HUES48 (cell line): ENCODE measurements around the gene FHL1.

ENCODE experiments used
- H3K27ac ChIP-seq: one replicate; pipeline ENCODE4 v1.7.0; 2013; ENCODE audit warnings: low read depth, low read length, inconsistent platforms
- H3K27me3 ChIP-seq: 2 replicates; pipeline ENCODE4 v1.6.1; 2013; ENCODE audit warnings: mild to moderate bottlenecking, low read length; ENCODE audit not compliant: control insufficient read depth, insufficient read depth
- H3K36me3 ChIP-seq: 2 replicates; pipeline ENCODE4 v1.6.1; 2013; ENCODE audit warnings: low read length; ENCODE audit not compliant: control insufficient read depth, insufficient read depth
- H3K4me1 ChIP-seq: 2 replicates; pipeline ENCODE4 v1.6.1; 2013; ENCODE audit warnings: mild to moderate bottlenecking, low read length; ENCODE audit not compliant: control insufficient read depth, insufficient read depth
- H3K4me3 ChIP-seq: 2 replicates; pipeline ENCODE4 v1.5.1; 2013; ENCODE audit warnings: mild to moderate bottlenecking, low read depth, low read length
- H3K9ac ChIP-seq: 2 replicates; pipeline ENCODE4 v1.6.1; 2013; ENCODE audit warnings: mild to moderate bottlenecking, low read depth, low read length, moderate library complexity
- H3K9me3 ChIP-seq: 2 replicates; pipeline ENCODE4 v1.6.1; 2013; ENCODE audit warnings: low read length; ENCODE audit not compliant: control insufficient read depth, insufficient read depth

FHL1 gene

DNA sequence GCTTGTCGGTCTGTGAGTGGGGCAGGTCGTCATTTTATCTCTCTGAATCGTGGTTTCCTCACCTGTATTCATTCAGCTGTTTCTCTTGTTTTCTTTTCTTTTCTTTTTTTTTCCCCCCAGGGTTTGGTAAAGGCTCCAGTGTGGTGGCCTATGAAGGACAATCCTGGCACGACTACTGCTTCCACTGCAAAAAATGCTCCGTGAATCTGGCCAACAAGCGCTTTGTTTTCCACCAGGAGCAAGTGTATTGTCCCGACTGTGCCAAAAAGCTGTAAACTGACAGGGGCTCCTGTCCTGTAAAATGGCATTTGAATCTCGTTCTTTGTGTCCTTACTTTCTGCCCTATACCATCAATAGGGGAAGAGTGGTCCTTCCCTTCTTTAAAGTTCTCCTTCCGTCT is 62.4 kb downstream of the FHL1 start:
- H3K27ac ChIP-seq = no peak overlapping the region
- no peak overlapping the region for H3K9ac ChIP-seq
- peaks cover 24% of the 10 kb centered on the region for H3K4me1 ChIP-seq
- H3K36me3 ChIP-seq = peaks cover 56% of the 10 kb centered on the region
- no peak overlapping the region for H3K4me3 ChIP-seq
- H3K9me3 ChIP-seq = no peaks in the 10 kb centered on the region
- H3K27me3 ChIP-seq = no peaks in the 10 kb centered on the region

DNA sequence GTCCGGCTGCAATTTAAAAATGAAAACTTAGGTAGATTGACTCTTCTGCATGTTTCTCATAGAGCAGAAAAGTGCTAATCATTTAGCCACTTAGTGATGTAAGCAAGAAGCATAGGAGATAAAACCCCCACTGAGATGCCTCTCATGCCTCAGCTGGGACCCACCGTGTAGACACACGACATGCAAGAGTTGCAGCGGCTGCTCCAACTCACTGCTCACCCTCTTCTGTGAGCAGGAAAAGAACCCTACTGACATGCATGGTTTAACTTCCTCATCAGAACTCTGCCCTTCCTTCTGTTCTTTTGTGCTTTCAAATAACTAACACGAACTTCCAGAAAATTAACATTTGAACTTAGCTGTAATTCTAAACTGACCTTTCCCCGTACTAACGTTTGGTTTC is 62.9 kb downstream of the FHL1 start:
- Histone ChIP-seq H3K9ac (no peak overlapping the region), H3K4me1 (peaks cover 21% of the 10 kb centered on the region; the same call in 1 of the 2 replicates), H3K4me3 (no peak overlapping the region), H3K9me3 (no peaks in the 10 kb centered on the region), H3K27me3 (no peaks in the 10 kb centered on the region), H3K36me3 (peaks cover 60% of the 10 kb centered on the region), H3K27ac (no peak overlapping the region)

DNA sequence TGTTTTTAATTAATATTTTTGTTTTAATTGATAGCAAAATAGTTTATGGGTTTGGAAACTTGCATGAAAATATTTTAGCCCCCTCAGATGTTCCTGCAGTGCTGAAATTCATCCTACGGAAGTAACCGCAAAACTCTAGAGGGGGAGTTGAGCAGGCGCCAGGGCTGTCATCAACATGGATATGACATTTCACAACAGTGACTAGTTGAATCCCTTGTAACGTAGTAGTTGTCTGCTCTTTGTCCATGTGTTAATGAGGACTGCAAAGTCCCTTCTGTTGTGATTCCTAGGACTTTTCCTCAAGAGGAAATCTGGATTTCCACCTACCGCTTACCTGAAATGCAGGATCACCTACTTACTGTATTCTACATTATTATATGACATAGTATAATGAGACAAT is 63.5 kb downstream of the FHL1 start:
- Histone ChIP-seq H3K9me3 (no peaks in the 10 kb centered on the region), H3K4me3 (no peak overlapping the region), H3K4me1 (peaks cover 20% of the 10 kb centered on the region; the same call in 1 of the 2 replicates), H3K36me3 (peaks cover 63% of the 10 kb centered on the region), H3K9ac (no peak overlapping the region), H3K27me3 (no peaks in the 10 kb centered on the region), H3K27ac (no peak overlapping the region)

DNA sequence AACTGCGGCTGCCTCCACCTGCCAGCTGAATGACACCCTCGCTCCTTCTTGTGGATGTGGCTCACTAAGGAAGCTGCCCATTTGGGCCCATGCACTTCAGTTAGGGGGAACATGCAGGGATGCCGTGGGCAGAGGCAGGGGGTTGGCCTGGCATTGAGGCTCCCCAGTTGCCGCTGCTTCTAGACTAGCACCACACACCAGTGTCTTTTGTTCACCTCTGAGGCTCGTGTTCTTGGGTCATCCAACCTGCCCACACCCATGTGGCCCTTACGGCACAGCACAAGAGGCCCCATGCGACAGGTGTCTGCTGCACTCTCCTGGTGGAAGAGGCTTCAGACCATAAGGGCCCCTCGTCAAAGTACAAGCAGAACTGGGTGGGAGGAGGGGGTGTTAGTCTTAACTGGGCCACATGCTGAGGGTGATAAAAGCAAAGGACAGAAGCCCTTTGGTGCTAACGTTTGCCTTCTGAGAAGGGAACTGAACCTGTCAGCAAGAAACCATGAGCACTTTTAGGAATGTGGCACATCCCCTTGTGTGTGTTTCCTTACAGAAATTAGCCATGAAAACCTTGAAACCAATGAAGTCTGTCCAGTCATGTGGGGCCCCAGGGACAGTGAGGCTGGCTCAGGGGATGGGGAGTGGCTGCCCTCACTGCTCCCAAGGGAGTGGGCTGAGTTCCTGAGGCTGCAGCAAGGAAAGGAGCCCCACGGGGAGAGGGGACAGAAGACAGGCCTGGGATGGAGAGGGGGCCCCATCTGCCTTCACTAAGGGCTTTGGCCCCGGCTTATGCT is 64.6 kb downstream of the FHL1 start:
- peaks cover 62% of the 10 kb centered on the region for H3K36me3 ChIP-seq
- H3K27me3 ChIP-seq = no peaks in the 10 kb centered on the region
- no peak overlapping the region for H3K9ac ChIP-seq

DNA sequence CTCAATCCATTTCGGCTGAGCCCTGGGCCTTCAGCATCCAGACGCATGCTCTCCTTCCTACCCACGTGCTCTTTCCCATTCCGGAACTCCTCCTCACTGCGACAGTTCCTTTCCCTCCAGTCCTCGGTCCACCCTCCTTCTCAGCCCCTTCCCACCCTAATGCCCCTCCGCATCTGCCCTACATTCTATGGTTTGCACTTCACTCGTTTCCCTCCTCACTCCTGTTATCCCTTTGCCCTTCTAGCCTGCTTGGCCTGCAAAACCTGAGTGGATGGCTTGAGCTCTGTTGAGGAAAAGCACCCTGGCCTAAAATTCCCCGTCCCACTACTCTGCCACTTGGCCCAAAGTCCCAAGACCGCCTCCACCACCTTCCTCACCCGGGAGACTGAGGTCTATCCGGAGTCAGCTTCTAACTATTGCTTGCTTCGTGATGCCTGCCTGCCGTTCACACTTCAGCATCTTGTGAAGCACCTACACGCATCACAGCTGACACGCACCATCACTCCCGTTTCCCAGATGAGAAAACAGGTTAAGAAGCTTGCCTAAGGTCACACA is 65.3 kb downstream of the FHL1 start:
- Histone ChIP-seq H3K4me3 (no peak overlapping the region), H3K27ac (no peak overlapping the region), H3K36me3 (peaks cover 64% of the 10 kb centered on the region), H3K9ac (no peak overlapping the region), H3K4me1 (peaks cover 12% of the 10 kb centered on the region; the same call in 1 of the 2 replicates), H3K9me3 (no peaks in the 10 kb centered on the region), H3K27me3 (no peaks in the 10 kb centered on the region)

More for the DNA sequence above, 64.6 kb downstream of the FHL1 start:
- H3K4me3 ChIP-seq = no peak overlapping the region
- peaks cover 12% of the 10 kb centered on the region; the same call in 1 of the 2 replicates for H3K4me1 ChIP-seq
- H3K9me3 ChIP-seq = no peaks in the 10 kb centered on the region
- no peak overlapping the region for H3K27ac ChIP-seq

DNA sequence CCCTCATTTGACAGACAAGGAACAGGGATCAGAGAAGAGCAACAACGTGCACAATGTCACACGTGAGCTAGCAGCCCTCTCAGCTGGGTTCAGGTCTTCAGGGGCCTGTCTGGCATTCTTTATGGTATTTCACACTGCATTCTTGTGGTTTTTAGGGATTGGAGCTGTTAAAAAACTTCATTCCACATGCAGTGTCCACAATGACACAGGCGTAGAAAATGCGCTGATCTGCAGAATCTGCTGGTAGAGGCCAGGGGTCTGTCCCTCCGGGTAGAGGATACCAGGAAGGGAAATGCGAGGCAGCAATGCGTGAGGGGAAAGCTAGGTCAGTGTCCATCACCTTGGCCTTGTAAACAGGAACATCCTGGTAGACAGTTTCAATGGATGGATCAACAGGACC is 67.2 kb downstream of the FHL1 start:
- no peaks in the 10 kb centered on the region for H3K9me3 ChIP-seq
- no peak overlapping the region for H3K4me3 ChIP-seq
- no peak overlapping the region for H3K9ac ChIP-seq
- H3K27me3 ChIP-seq = no peaks in the 10 kb centered on the region
- 0 out of 2 replicates have a peak, but pooled peaks cover 7% of the 10 kb centered on the region for H3K4me1 ChIP-seq
- H3K36me3 ChIP-seq = peaks cover 70% of the 10 kb centered on the region
- H3K27ac ChIP-seq = no peak overlapping the region

DNA sequence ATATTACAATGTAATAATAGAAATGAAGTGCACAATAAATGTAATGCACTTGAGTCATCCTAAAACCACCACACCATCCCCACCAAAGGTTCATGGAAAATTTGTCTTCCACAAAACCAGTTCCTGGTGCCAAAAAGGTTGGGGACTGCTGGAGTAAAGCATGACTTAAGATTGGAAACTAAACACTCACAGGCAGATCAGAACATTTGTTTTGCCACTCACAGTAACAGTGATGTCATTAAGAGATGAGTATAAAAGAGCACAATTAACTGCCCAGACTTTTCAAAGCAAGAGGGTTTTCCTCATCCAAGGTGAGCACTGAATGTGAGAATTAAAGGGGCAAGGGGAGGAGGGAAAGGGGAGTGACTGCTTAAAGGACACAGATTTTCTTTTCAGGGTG is 68.2 kb downstream of the FHL1 start:
- Histone ChIP-seq H3K27me3 (no peaks in the 10 kb centered on the region), H3K9me3 (no peaks in the 10 kb centered on the region), H3K4me1 (0 out of 2 replicates have a peak, but pooled peaks cover 7% of the 10 kb centered on the region), H3K36me3 (peaks cover 70% of the 10 kb centered on the region), H3K27ac (no peak overlapping the region), H3K4me3 (no peak overlapping the region), H3K9ac (no peak overlapping the region)

DNA sequence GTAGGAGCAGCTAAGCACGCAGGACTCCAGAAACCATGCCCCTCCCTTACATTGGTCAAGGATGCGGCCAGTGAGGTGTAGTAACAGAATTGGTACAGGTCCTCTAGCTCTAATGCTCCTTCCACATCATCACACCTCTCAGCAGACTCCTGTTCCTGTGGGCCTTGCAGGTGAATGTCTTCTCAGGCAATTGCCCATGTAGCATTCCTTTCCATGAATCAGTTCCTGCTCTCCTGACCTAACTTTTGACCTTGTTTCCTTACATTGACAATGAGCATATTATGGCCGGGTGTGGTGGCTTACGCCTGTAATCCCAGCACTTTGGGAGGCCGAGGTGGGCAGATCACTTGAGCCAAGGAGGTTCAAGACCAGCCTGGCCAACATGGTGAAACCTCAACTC is 72.6 kb downstream of the FHL1 start:
- H3K27me3 ChIP-seq = no peaks in the 10 kb centered on the region; the same call in 1 of the 2 replicates

DNA sequence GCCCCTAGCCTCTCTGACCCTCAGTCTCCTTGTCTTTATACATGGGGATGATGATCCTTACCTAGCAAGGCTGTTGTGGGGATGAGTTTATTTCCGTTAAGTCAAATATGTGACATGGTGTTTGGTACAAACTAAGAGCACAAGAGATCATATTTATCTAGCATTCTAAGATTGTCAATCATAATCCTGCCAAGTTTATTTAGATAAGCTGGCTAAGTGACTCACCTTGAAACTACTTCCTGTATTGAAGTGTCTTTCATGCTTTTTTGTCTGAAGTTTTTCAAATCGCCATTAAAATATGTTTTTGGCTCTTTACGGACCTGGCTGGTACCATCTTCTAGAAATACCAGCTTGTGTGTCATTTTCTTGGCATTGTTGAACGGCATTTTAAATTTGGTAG is 73.2 kb downstream of the FHL1 start:
- Histone ChIP-seq H3K36me3 (peaks cover 88% of the 10 kb centered on the region), H3K27ac (no peak overlapping the region), H3K4me3 (no peak overlapping the region), H3K9ac (no peak overlapping the region), H3K27me3 (no peaks in the 10 kb centered on the region; the same call in 1 of the 2 replicates), H3K9me3 (no peaks in the 10 kb centered on the region), H3K4me1 (peaks cover 2% of the 10 kb centered on the region; the same call in 1 of the 2 replicates)

More for the DNA sequence above, 72.6 kb downstream of the FHL1 start:
- Histone ChIP-seq H3K9me3 (no peaks in the 10 kb centered on the region), H3K4me1 (no peaks in the 10 kb centered on the region), H3K27ac (no peak overlapping the region), H3K36me3 (peaks cover 87% of the 10 kb centered on the region), H3K4me3 (no peak overlapping the region), H3K9ac (no peak overlapping the region)

DNA sequence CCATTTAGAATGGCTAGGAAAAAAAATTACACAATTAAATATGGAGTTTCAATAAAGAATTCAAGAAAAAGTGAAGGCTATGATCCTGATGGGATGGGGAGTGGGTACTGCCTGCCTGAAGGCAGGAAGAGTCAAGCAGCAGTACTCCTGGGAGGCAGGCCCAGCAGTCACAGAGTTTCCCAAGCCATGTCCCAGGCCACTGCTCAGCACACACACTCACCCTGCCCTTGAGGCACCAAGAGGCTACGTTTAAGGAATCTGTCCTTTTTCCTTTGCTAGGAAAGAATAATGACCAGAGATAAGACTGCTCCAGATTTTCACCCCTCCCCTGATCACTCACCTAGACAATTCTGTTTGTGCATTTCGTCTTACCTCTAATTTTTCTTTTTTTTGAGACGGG is 73.6 kb downstream of the FHL1 start:
- H3K27me3 ChIP-seq = no peaks in the 10 kb centered on the region; the same call in 1 of the 2 replicates
- H3K4me3 ChIP-seq = no peak overlapping the region
- H3K27ac ChIP-seq = no peak overlapping the region
- H3K4me1 ChIP-seq = peaks cover 4% of the 10 kb centered on the region; the same call in 1 of the 2 replicates
- H3K36me3 ChIP-seq = peaks cover 92% of the 10 kb centered on the region
- H3K9ac ChIP-seq = no peak overlapping the region
- H3K9me3 ChIP-seq = no peaks in the 10 kb centered on the region

DNA sequence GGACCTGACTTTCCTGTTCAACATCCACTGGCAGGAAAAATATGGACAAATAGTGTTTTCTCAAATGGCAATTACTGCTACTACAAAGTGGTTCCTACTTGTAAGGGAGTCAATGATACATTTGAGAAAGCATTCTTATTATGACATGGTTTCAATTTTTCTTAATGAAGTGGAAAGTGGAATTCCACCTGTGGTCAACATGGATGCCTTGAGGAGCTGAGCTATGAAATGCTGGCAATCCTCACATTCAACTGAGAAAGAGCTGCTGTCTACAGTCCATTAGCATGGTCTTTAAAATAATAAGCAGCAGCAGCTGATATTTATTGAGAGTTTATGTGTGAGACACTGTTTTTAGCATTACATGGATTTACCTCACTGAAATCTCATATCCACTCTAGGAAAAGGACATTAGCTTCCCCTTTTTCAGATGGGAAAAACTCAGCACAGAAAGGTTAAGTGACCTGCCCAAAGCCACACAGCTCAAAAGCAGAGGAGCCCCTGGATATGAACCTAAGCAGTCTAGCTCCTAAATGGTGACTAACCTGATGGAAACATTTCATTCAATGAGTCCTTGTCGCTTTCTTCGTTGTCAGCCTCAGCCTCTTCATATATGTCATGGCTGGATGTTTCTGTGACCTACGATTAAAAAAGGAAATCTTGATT is 74.6 kb downstream of the FHL1 start:
- Histone ChIP-seq H3K4me3 (no peak overlapping the region), H3K27ac (no peak overlapping the region), H3K36me3 (peaks cover 95% of the 10 kb centered on the region), H3K4me1 (peaks cover 4% of the 10 kb centered on the region; the same call in 1 of the 2 replicates), H3K27me3 (no peaks in the 10 kb centered on the region; the same call in 1 of the 2 replicates), H3K9ac (no peak overlapping the region), H3K9me3 (no peaks in the 10 kb centered on the region)
